B cell (primary cell): Measurements from ENCODE around the gene COL21A1.

Experiments
- CTCF ChIP-seq: fragments of 200-600 bp; IDR thresholded peaks from one replicate; pipeline ENCODE4 v1.8.0; 2022; ENCODE audit warnings: antibody characterized with exemption, mild to moderate bottlenecking
- EZH2 ChIP-seq: IDR thresholded peaks from 2 replicates; pipeline ENCODE4 v1.6.1; 2012; ENCODE audit warnings: borderline replicate concordance, low read depth, mild to moderate bottlenecking, moderate library complexity, low read length; ENCODE audit not compliant: insufficient read depth, poor library complexity, severe bottlenecking

DNA sequence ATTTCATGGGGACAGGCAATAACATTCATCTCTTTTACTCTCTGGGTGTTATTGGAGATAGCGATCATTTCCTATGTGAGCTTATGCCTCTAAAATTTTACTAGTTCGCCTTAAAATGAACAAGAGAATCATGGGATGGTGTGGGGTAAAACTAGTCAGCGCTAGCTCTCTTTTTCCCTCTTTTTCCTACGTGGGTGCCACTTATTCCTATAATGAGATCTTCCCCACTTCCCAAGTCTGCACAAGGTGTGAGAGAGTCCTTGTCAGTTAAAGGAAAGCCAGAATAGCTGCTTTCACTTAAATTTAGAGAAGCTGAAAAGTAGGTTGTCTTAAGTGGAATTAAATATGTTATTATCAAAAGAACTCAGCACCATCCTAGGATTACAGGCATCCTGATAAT, 198.8 kb downstream of the COL21A1 start:
- TF ChIP-seq CTCF (no peak), EZH2 (no peak)
